ENCODE results near the gene GPR183.

Gene GPR183

GRCh38 chr13:99299920-99300341, 7.3 kb downstream of the GPR183 start:
- no peak for DNase-seq
- H3K9me3 Mint-ChIP-seq: no peaks in the 10 kb centered on the region
- peaks cover 91% of the 10 kb centered on the region for H3K4me1 Mint-ChIP-seq (ENCODE audit: low read depth)
- no peaks in the 10 kb centered on the region for H3K27me3 Mint-ChIP-seq
- peaks cover 89% of the 10 kb centered on the region for H3K36me3 Mint-ChIP-seq (ENCODE audit: low read depth)
- peak overlapping the region; percentile 94 for H3K27ac Mint-ChIP-seq
- H3K4me3 Mint-ChIP-seq: peak overlapping the region; percentile 56

GRCh38 chr13:99299256-99299919, 7.8 kb downstream of the GPR183 start:
- no peak for DNase-seq
- Mint-ChIP-seq H3K9me3 (no peaks in the 10 kb centered on the region), H3K36me3 (ENCODE audit: low read depth) (peaks cover 89% of the 10 kb centered on the region), H3K4me1 (ENCODE audit: low read depth) (peaks cover 90% of the 10 kb centered on the region), H3K27me3 (no peaks in the 10 kb centered on the region), H3K27ac (peak overlapping the region; percentile 94), H3K4me3 (peak overlapping the region; percentile 56)

DNA sequence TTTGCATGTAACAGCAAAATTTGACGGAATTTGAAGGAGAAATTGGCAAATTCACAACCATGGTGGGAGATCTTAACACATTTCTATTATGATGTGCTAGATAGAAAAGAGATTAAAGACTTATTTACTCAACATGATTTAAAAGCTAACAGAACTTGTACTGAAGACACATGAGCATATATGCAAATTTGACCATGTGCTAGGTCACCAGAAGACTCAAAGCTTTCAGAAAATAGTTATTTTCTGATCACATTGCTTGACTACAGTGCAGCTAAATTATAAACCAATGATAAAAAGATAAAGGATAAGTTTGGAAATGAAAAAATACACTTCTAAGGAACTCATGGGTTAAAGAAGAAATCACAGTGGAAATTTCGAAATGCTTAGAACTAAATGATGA, 9.1 kb downstream of the GPR183 start:
- no peak for DNase-seq
- H3K27me3 Mint-ChIP-seq: no peaks in the 10 kb centered on the region
- H3K4me3 Mint-ChIP-seq: peak overlapping the region; percentile 61
- H3K36me3 Mint-ChIP-seq (ENCODE audit: low read depth): peaks cover 89% of the 10 kb centered on the region
- no peaks in the 10 kb centered on the region for H3K9me3 Mint-ChIP-seq
- peak overlapping the region; percentile 96 for H3K27ac Mint-ChIP-seq
- H3K4me1 Mint-ChIP-seq (ENCODE audit: low read depth): peaks cover 90% of the 10 kb centered on the region

- no peaks in the 10 kb centered on the region for H3K27me3 Mint-ChIP-seq
- peaks cover 89% of the 10 kb centered on the region for H3K36me3 Mint-ChIP-seq (ENCODE audit: low read depth)
- peak overlapping the region; percentile 96 for H3K27ac Mint-ChIP-seq
- no peaks in the 10 kb centered on the region for H3K9me3 Mint-ChIP-seq
- H3K4me1 Mint-ChIP-seq (ENCODE audit: low read depth): peaks cover 90% of the 10 kb centered on the region
- DNase-seq: no peak
- H3K4me3 Mint-ChIP-seq: peak overlapping the region; percentile 61
Measured at GRCh38 chr13:99297331-99297730, 9.9 kb downstream of the GPR183 start.

GRCh38 chr13:99296398-99296797, 10.8 kb downstream of the GPR183 start:
- Mint-ChIP-seq H3K27me3 (no peaks in the 10 kb centered on the region), H3K4me1 (ENCODE audit: low read depth) (peaks cover 88% of the 10 kb centered on the region), H3K9me3 (no peaks in the 10 kb centered on the region), H3K36me3 (ENCODE audit: low read depth) (peaks cover 90% of the 10 kb centered on the region), H3K4me3 (peak overlapping the region; percentile 61), H3K27ac (peak overlapping the region; percentile 96)
- DNase-seq: no peak

DNA sequence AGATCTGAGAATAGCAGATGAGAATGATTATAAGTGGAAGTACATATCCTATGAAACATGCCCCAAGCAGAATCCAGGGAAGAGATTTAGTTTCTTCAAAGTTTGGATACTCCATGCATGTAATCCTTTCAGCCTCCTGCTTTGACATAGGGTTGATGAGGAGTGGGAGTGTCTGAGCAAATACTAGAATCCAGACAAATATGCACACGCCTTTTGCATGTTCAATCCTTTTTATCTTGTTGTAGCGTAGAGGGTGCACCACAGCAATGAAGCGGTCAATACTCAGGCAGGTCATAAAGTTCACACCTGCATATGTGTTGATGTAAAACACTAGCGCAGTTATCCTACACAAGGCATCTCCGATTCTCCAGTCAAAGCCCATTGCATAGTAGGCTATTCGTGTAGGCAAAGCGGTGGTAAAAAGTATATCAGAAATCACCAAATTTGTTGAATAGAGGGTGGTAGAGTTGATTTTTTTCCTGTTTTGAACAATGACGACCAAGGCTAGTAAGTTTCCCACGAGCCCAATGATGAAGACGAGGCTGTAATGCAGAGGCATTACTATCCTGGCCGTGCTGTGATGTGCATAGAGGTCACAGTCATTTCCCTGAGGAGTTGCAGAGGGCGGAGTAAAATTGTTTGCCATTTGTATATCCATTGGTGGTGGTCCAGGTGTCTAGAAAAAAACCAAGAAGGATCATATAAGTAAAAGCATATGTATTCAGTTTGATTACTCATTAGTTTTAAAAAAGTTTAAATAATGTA, 11.5 kb downstream of the GPR183 start:
- no peaks in the 10 kb centered on the region for H3K9me3 Mint-ChIP-seq
- no peak for DNase-seq
- no peaks in the 10 kb centered on the region for H3K27me3 Mint-ChIP-seq
- H3K4me1 Mint-ChIP-seq (ENCODE audit: low read depth): peaks cover 90% of the 10 kb centered on the region
- H3K4me3 Mint-ChIP-seq: peak overlapping the region; percentile 47
- H3K27ac Mint-ChIP-seq: peak overlapping the region; percentile 96
- peaks cover 92% of the 10 kb centered on the region for H3K36me3 Mint-ChIP-seq (ENCODE audit: low read depth)

- no peaks in the 10 kb centered on the region for H3K27me3 Mint-ChIP-seq
Measured at GRCh38 chr13:99294958-99295357, 12.2 kb downstream of the GPR183 start.

DNA sequence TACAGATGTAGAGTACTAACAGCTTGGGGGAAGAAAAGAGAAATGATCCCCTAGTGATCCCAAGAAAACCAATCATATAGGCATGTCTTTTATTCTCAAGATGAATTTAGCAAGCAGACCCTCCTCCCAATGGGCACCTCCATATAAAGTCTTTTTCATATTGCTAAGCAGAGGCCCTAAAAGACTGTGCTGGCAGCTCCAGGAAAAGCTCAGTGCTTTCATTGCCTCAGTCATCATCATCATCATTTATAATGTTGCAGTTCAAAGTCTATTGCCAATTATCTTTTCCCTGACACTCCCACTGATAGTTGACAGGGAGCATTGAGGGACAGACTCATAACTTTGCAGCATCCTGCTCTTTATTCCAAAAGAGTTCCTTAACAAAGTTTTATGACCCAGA, 13.0 kb downstream of the GPR183 start:
- H3K27ac Mint-ChIP-seq: peak overlapping the region; percentile 86
- H3K4me1 Mint-ChIP-seq (ENCODE audit: low read depth): peaks cover 91% of the 10 kb centered on the region
- H3K9me3 Mint-ChIP-seq: no peaks in the 10 kb centered on the region
- peaks cover 94% of the 10 kb centered on the region for H3K36me3 Mint-ChIP-seq (ENCODE audit: low read depth)
- DNase-seq: no peak
- peak overlapping the region; percentile 0 for H3K4me3 Mint-ChIP-seq
- no peaks in the 10 kb centered on the region for H3K27me3 Mint-ChIP-seq

More at GRCh38 chr13:99294958-99295357, 12.2 kb downstream of the GPR183 start:
- H3K4me1 Mint-ChIP-seq (ENCODE audit: low read depth): peaks cover 90% of the 10 kb centered on the region
- H3K36me3 Mint-ChIP-seq (ENCODE audit: low read depth): peaks cover 93% of the 10 kb centered on the region
- H3K4me3 Mint-ChIP-seq: peak overlapping the region; percentile 47
- no peaks in the 10 kb centered on the region for H3K9me3 Mint-ChIP-seq
- DNase-seq: no peak
- H3K27ac Mint-ChIP-seq: peak overlapping the region; percentile 96

GRCh38 chr13:99293178-99293577, 14.0 kb downstream of the GPR183 start:
- Mint-ChIP-seq H3K4me1 (ENCODE audit: low read depth) (peaks cover 93% of the 10 kb centered on the region), H3K4me3 (no peak overlapping the region), H3K9me3 (no peaks in the 10 kb centered on the region), H3K27ac (peak overlapping the region; percentile 75), H3K27me3 (no peaks in the 10 kb centered on the region), H3K36me3 (ENCODE audit: low read depth) (peaks cover 95% of the 10 kb centered on the region)
- DNase-seq: no peak

- H3K36me3 Mint-ChIP-seq (ENCODE audit: low read depth): peaks cover 85% of the 10 kb centered on the region
Measured at GRCh38 chr13:99290894-99291293, 16.3 kb downstream of the GPR183 start.

GRCh38 chr13:99289674-99290337, 17.4 kb downstream of the GPR183 start:
- Mint-ChIP-seq H3K36me3 (ENCODE audit: low read depth) (peaks cover 81% of the 10 kb centered on the region), H3K27me3 (no peaks in the 10 kb centered on the region), H3K4me3 (peak overlapping the region; percentile 47), H3K4me1 (ENCODE audit: low read depth) (peaks cover 92% of the 10 kb centered on the region), H3K9me3 (no peaks in the 10 kb centered on the region), H3K27ac (peak overlapping the region; percentile 91)
- peak; percentile 59 for DNase-seq

More at GRCh38 chr13:99290894-99291293, 16.3 kb downstream of the GPR183 start:
- H3K27me3 Mint-ChIP-seq: no peaks in the 10 kb centered on the region
- H3K4me1 Mint-ChIP-seq (ENCODE audit: low read depth): peaks cover 93% of the 10 kb centered on the region
- H3K27ac Mint-ChIP-seq: peak overlapping the region; percentile 91
- H3K9me3 Mint-ChIP-seq: no peaks in the 10 kb centered on the region
- H3K4me3 Mint-ChIP-seq: no peak overlapping the region
- DNase-seq: no peak

DNA sequence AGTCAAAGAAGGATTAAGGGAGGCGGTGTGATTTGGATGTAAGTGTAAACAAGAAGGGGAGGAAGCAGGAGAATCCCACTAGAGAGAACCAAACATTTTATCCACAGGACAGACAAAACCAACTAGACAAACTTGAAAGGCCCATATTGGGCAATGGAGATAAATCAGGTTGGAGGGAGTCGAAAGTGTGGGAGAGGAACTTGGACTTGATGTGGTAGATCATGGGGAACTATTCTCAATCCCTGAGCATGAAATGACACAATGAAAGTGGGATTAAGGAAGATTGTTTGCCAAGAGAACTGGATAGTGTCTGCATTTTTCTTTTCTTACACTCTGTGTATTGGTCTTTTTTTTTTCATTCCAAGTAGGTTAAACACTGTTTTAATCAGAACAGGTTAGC, 17.9 kb downstream of the GPR183 start:
- Mint-ChIP-seq H3K4me1 (ENCODE audit: low read depth) (peaks cover 94% of the 10 kb centered on the region), H3K4me3 (no peak overlapping the region)

DNA sequence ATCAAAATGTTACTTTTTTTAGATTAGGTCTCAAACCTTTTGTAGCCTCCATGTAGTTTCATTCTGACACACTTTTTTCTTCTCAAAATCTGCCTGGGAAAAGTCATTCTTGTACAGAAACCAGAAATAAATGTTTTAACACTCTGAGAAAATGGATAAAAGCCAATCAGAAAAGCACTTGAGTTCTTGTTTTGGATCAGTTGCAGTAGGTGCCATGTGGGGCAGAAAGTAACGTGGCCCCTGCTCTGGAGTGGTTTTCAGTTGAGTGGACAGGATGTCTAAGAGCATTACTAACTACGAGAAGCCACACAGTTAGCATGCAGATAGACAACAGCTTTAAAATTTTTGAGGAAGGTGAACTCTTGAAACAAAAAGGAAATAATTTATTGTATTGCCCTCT, 19.1 kb downstream of the GPR183 start:
- H3K4me3 Mint-ChIP-seq: peak overlapping the region; percentile 39
- H3K36me3 Mint-ChIP-seq (ENCODE audit: low read depth): peaks cover 69% of the 10 kb centered on the region
- H3K9me3 Mint-ChIP-seq: no peaks in the 10 kb centered on the region
- H3K4me1 Mint-ChIP-seq (ENCODE audit: low read depth): peaks cover 92% of the 10 kb centered on the region
- peak overlapping the region; percentile 91 for H3K27ac Mint-ChIP-seq
- no peaks in the 10 kb centered on the region for H3K27me3 Mint-ChIP-seq
- peak; percentile 59 for DNase-seq

More for the DNA sequence above, 17.9 kb downstream of the GPR183 start:
- peak overlapping the region; percentile 91 for H3K27ac Mint-ChIP-seq
- no peaks in the 10 kb centered on the region for H3K9me3 Mint-ChIP-seq
- DNase-seq: no peak
- H3K36me3 Mint-ChIP-seq (ENCODE audit: low read depth): peaks cover 81% of the 10 kb centered on the region
- H3K27me3 Mint-ChIP-seq: no peaks in the 10 kb centered on the region

- peak overlapping the region; percentile 13 for H3K4me3 Mint-ChIP-seq
- no peaks in the 10 kb centered on the region for H3K27me3 Mint-ChIP-seq
- H3K27ac Mint-ChIP-seq: peak overlapping the region; percentile 91
- peaks cover 92% of the 10 kb centered on the region for H3K4me1 Mint-ChIP-seq (ENCODE audit: low read depth)
- H3K9me3 Mint-ChIP-seq: no peaks in the 10 kb centered on the region
- peaks cover 64% of the 10 kb centered on the region for H3K36me3 Mint-ChIP-seq (ENCODE audit: low read depth)
- no peak for DNase-seq
Measured at GRCh38 chr13:99287551-99287950, 19.6 kb downstream of the GPR183 start.
